Type B pancreatic cell (in vitro differentiated cells): ENCODE results near the gene ZCWPW1. TPM values are rescaled to one million over a fixed set of nuclear protein-coding genes. Genes with fewer than 3 reads are reported as not detected.

Source experiments
- DNase-seq: peaks from one replicate; pipeline ENCODE4 v3.0.0; 2021; ENCODE audit warnings: mixed read lengths; ENCODE audit not compliant: unreplicated experiment; ENCODE audit errors: extremely low spot score
- H3K27ac Mint-ChIP-seq: 2 replicates; pipeline ENCODE4 v1.8.0; 2021; ENCODE audit warnings: mild to moderate bottlenecking, mixed read lengths
- H3K27me3 Mint-ChIP-seq: 2 replicates; pipeline ENCODE4 v1.8.0; 2021; ENCODE audit warnings: mixed read lengths
- H3K36me3 Mint-ChIP-seq: 2 replicates; pipeline ENCODE4 v1.8.0; 2021; ENCODE audit warnings: mixed read lengths
- H3K4me1 Mint-ChIP-seq: one replicate; pipeline ENCODE4 v1.8.0; 2021; ENCODE audit warnings: mixed read lengths; ENCODE audit not compliant: unreplicated experiment
- H3K4me3 Mint-ChIP-seq: 2 replicates; pipeline ENCODE4 v1.8.0; 2021; ENCODE audit warnings: mild to moderate bottlenecking, mixed read lengths
- H3K9me3 Mint-ChIP-seq: 2 replicates; pipeline ENCODE4 v1.8.0; 2021; ENCODE audit warnings: mixed read lengths
- total RNA-seq: library from RNA; stranded (reverse); gene quantifications from 2 replicates; pipeline ENCODE4 v1.2.1, GENCODE V29; 2021; ENCODE audit warnings: low replicate concordance
- TF ChIP-seq, protein P1 (sequence below): fragments of 200-600 bp; sonication (generic); conservative IDR thresholded peaks from 2 replicates; pipeline ENCODE4 v1.5.0; 2021; ENCODE audit warnings: antibody characterized with exemption, mild to moderate bottlenecking

Gene ZCWPW1
- total RNA-seq, 1 donor from 2014 or later: 2.7 TPM

DNA sequence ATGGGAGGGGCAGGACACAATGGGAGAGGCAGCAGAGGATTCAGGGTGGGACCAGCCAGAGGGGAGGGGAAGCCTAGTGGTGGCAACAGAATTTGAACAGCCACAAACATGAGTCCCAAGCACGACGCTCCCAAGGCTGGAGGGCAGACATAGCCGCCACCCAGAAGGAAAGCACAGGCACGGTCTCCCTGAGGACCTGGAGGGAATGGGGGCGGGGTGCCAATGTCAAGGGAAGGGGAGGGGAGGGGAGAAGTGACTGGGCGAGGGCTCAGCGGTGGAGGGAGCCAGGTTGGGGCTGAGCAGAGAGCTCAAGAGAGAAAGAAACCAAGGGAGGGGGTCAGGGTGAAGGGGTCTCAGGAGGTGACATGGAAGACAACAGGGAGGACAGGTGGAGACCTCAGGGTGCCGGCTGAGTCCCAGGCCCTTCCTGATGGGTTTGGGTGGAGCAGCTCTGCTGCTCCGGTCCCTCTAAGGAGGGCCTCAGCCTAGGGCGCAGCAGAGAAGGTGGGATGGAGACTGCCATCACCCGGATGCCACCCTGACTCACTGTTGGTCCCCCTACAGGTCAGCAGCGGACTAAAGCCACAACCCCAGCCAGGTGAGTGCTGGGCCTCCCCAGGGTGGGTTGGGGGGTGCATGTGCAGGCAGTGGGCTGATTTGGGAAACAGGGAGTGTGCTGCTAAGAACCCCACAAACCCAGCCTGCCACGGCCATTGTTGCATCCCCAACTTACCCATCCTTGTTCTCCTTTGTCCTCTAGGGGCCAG is 31.0 kb downstream of the ZCWPW1 start:
- Mint-ChIP-seq H3K4me3 (no peak overlapping the region), H3K27me3 (peaks cover 29% of the 10 kb centered on the region)

DNA sequence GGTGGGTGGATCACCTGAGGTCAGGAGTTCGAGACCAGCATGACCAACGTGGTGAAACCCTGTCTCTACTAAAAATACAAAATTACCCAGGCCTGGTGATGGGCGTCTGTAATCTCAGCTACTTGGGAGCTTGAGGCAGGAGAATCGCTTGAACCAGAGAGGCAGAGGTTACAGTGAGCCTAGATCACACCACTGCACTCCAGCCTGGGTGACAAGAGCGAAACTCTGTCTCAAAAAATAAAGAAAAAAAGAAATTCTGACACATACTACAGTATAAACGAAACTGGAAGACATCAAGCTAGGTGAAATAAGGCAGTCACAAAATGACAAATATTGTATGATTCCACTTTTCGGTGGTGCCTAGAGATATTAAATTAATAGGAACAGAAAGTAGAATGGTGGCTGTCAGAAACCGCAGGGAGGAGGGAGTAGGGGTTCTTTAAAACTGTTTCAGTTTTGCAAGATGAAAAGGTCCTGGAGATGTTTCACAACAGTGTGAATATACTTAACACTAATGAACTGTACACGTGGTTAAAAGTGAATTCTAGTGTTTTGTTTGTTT is 32.0 kb downstream of the ZCWPW1 start:
- Mint-ChIP-seq H3K4me1 (peaks cover 7% of the 10 kb centered on the region), H3K36me3 (no peaks in the 10 kb centered on the region), H3K9me3 (no peaks in the 10 kb centered on the region), H3K4me3 (no peak overlapping the region), H3K27me3 (peaks cover 29% of the 10 kb centered on the region), H3K27ac (no peak overlapping the region)
- TF ChIP-seq, protein P1, sequence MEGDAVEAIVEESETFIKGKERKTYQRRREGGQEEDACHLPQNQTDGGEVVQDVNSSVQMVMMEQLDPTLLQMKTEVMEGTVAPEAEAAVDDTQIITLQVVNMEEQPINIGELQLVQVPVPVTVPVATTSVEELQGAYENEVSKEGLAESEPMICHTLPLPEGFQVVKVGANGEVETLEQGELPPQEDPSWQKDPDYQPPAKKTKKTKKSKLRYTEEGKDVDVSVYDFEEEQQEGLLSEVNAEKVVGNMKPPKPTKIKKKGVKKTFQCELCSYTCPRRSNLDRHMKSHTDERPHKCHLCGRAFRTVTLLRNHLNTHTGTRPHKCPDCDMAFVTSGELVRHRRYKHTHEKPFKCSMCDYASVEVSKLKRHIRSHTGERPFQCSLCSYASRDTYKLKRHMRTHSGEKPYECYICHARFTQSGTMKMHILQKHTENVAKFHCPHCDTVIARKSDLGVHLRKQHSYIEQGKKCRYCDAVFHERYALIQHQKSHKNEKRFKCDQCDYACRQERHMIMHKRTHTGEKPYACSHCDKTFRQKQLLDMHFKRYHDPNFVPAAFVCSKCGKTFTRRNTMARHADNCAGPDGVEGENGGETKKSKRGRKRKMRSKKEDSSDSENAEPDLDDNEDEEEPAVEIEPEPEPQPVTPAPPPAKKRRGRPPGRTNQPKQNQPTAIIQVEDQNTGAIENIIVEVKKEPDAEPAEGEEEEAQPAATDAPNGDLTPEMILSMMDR: no peak
- DNase-seq: no peak

More for the DNA sequence above, 31.0 kb downstream of the ZCWPW1 start:
- peak overlapping the region; percentile 63 for H3K27ac Mint-ChIP-seq
- no peaks in the 10 kb centered on the region for H3K36me3 Mint-ChIP-seq
- DNase-seq: no peak
- TF ChIP-seq, protein P1: no peak
- no peaks in the 10 kb centered on the region for H3K9me3 Mint-ChIP-seq
- H3K4me1 Mint-ChIP-seq: peaks cover 7% of the 10 kb centered on the region

DNA sequence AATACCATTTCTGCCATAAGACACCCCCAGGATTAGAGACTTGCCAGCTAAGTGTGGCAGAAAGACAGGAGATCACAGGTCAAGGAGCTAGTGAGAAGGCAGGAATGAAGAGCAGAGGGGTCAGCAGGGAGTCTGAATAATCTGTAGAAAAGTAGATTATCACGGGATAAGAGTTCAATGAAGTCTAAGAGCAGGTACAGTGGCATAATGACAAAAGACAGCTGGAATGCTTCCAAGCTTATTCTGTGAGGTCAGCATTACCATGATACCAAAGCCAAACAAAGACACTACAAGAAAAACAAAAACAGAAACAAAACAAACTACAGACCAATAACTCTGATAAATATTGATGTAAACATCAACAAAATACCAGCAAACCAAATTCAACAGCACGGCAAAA is 34.4 kb downstream of the ZCWPW1 start:
- H3K27ac Mint-ChIP-seq: no peak overlapping the region
- H3K9me3 Mint-ChIP-seq: no peaks in the 10 kb centered on the region
- H3K27me3 Mint-ChIP-seq: peaks cover 25% of the 10 kb centered on the region
- TF ChIP-seq, protein P1: no peak
- H3K36me3 Mint-ChIP-seq: no peaks in the 10 kb centered on the region
- peaks cover 14% of the 10 kb centered on the region for H3K4me1 Mint-ChIP-seq
- no peak for DNase-seq
- no peak overlapping the region for H3K4me3 Mint-ChIP-seq

DNA sequence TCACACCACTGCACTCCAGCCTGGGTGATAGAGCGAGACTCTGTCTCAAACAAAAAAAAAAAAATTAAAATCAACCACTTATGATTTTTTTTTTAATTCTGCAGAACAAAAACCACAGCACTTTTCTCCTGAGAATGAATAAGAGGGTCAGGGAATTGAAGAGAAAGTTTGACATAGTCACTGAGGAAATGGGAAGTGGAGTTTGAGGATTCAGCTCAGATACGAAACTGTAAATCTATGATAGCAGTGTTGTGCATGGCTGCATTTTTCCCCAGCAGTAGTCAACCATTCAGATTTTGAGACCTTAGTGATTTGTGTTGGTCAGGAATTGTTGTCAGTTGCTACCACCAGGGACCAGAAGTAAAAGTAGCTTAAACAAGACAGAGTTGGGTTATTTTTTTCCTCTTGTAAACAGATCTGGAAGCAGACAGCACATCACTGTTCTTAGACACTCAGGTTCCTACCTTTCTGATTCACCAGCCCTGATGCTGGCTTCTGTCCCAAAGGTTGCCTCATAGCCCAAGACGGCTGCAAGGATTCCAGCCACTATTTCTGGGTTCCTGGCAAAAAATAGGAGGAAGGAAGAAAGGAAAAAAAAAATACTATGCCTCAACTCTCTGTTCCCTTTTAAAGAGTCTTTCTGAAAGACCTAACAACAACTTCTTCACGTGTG is 35.1 kb downstream of the ZCWPW1 start:
- DNase-seq: no peak

DNA sequence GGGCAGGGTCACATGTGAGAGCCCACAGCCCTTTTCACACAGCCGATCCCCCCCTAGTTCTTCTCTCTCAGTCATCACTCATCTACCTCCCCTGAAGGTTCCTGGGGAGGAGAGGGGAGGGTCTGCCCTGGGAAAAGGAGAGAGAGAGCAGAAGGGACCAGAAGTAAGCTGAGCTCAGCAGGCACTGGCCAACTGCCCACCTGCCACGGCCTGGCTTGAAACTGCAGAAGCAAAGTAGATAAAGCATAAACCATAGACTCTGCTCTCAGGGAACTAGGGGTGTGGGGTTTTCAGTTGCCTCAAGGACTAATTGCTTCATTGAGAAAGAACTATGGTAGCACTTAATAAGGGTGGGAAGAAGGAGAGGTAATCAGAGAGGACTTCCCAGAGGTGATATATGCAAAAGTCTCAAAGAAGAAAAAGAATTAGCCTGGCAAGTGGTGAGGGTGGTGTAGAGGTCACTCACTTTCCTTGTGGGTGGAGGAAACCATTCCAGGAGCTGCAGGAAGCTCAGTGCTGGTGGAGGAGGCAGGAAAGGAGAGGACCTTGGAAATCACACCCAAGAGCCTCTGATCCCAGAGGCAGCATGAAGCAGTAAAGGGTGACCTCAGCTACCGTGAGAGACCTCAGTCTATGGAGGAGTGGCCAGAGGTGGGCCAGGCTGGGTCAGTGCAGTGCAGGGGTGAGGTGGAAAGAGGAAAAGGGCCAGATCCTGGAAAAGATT is 38.1 kb downstream of the ZCWPW1 start:
- DNase-seq: no peak
- Mint-ChIP-seq H3K9me3 (no peaks in the 10 kb centered on the region), H3K27ac (peak overlapping the region; percentile 15), H3K4me1 (peaks cover 6% of the 10 kb centered on the region), H3K36me3 (no peaks in the 10 kb centered on the region), H3K4me3 (no peak overlapping the region), H3K27me3 (peaks cover 15% of the 10 kb centered on the region)
- TF ChIP-seq, protein P1: no peak

More for the DNA sequence above, 35.1 kb downstream of the ZCWPW1 start:
- TF ChIP-seq, protein P1: no peak
- Mint-ChIP-seq H3K9me3 (no peaks in the 10 kb centered on the region), H3K36me3 (no peaks in the 10 kb centered on the region), H3K4me1 (peaks cover 10% of the 10 kb centered on the region), H3K27ac (no peak overlapping the region), H3K4me3 (no peak overlapping the region), H3K27me3 (peaks cover 21% of the 10 kb centered on the region)
